ENCODE data around the gene SDHAF3.
A peak's percentile ranks its signal among the peaks of the same experiment; 100 is the strongest.
"Not testable (repeated sequence)": the region's sequence is repeated elsewhere in the genome, so short reads cannot be mapped to it uniquely, and the experiment has no call there.

Gene SDHAF3

GRCh38 chr7:97117372-97118188, at the start of gene SDHAF3:
Gene SDHAF3, plus strand, starts transcription at chr7:97117698. Its CDS starts 26 bp downstream, at chr7:97117724.
- DNase-seq (ENCODE audit: low read depth), result peak; percentile 97

- not testable (repeated sequence) for DNase-seq (ENCODE audit: low read depth)
These were observed 45.5 kb upstream of the SDHAF3 start for GRCh38 chr7:97072025-97072424.

- no peak for DNase-seq (ENCODE audit: low read depth)
These were observed 41.6 kb upstream of the SDHAF3 start for GRCh38 chr7:97075928-97076327.

- no peak for DNase-seq (ENCODE audit: low read depth)
These were observed 39.2 kb upstream of the SDHAF3 start for GRCh38 chr7:97078023-97078969.

GRCh38 chr7:97079300-97079699, 38.2 kb upstream of the SDHAF3 start:
- no peak for DNase-seq (ENCODE audit: low read depth)

- no peak for DNase-seq (ENCODE audit: low read depth)
These were observed 35.8 kb upstream of the SDHAF3 start for GRCh38 chr7:97081521-97082300.

GRCh38 chr7:97088364-97088763, 29.1 kb upstream of the SDHAF3 start:
- no peak for DNase-seq (ENCODE audit: low read depth)

GRCh38 chr7:97089771-97090170, 27.7 kb upstream of the SDHAF3 start:
- DNase-seq (ENCODE audit: low read depth), result no peak

GRCh38 chr7:97090761-97091353, 26.6 kb upstream of the SDHAF3 start:
- DNase-seq (ENCODE audit: low read depth), result no peak

GRCh38 chr7:97094284-97094930, 23.1 kb upstream of the SDHAF3 start:
- DNase-seq (ENCODE audit: low read depth), result no peak

- no peak for DNase-seq (ENCODE audit: low read depth)
These were observed 21.5 kb upstream of the SDHAF3 start for GRCh38 chr7:97096037-97096436.

- DNase-seq (ENCODE audit: low read depth), result no peak
These were observed 20.8 kb upstream of the SDHAF3 start for GRCh38 chr7:97096661-97097060.

- DNase-seq (ENCODE audit: low read depth), result peak; percentile 26
These were observed 12.7 kb upstream of the SDHAF3 start for GRCh38 chr7:97104719-97105238.

- DNase-seq (ENCODE audit: low read depth), result no peak
These were observed 10.2 kb upstream of the SDHAF3 start for GRCh38 chr7:97107192-97107800.

- no peak for DNase-seq (ENCODE audit: low read depth)
These were observed 1.2 kb upstream of the SDHAF3 start for GRCh38 chr7:97116308-97116707.

GRCh38 chr7:97117035-97117371, 495 bp upstream of the SDHAF3 start:
- no peak for DNase-seq (ENCODE audit: low read depth)

GRCh38 chr7:97118306-97118917, 914 bp downstream of the SDHAF3 start:
- no peak for DNase-seq (ENCODE audit: low read depth)

GRCh38 chr7:97119747-97120146, 2.2 kb downstream of the SDHAF3 start:
- DNase-seq (ENCODE audit: low read depth), result no peak

GRCh38 chr7:97120713-97121457, 3.4 kb downstream of the SDHAF3 start:
- no peak for DNase-seq (ENCODE audit: low read depth)
